Measurements from ENCODE around the gene SLC37A1.

- TF ChIP-seq CTCF (IDR thresholded peaks at IDR 0.05), result no peak
- no peak for TF ChIP-seq ZFX (IDR thresholded peaks at IDR 0.05; ENCODE audit: borderline replicate concordance)
Observed at GRCh38 chr21:42622284-42622683, 108.6 kb downstream of the SLC37A1 start.

Measured in 22Rv1 (cell line).